ENCODE data around the gene ZP3. TPM values are rescaled to one million over a fixed set of nuclear protein-coding genes. Genes with fewer than 3 reads are reported as not detected.
"Not testable (repeated sequence)": the region's sequence is repeated elsewhere in the genome, so short reads cannot be mapped to it uniquely, and the experiment has no call there.

ZP3 gene
- polyA plus RNA-seq, 1 experiment: 2.5 TPM

GRCh38 chr7:76484456-76484855 is 59.7 kb downstream of the ZP3 start:
- DNase-seq (ENCODE audit: low read depth); POLR2A ChIA-PET; H3K4me3 ChIP-seq (ENCODE audit: low read depth, low read length); CTCF ChIA-PET; H3K36me3 ChIP-seq (ENCODE audit: control insufficient read depth, insufficient read depth, low read length); H3K27me3 ChIP-seq (ENCODE audit: control insufficient read depth, insufficient read depth, low read length): not testable (repeated sequence)

- DNase-seq (ENCODE audit: low read depth); CTCF ChIA-PET; H3K4me3 ChIP-seq (ENCODE audit: low read depth, low read length); H3K27me3 ChIP-seq (ENCODE audit: control insufficient read depth, insufficient read depth, low read length); POLR2A ChIA-PET; H3K36me3 ChIP-seq (ENCODE audit: control insufficient read depth, insufficient read depth, low read length): not testable (repeated sequence)
Measured at GRCh38 chr7:76485822-76486610, 61.3 kb downstream of the ZP3 start.

- H3K4me3 ChIP-seq (ENCODE audit: low read depth, low read length); DNase-seq (ENCODE audit: low read depth); POLR2A ChIA-PET; H3K36me3 ChIP-seq (ENCODE audit: control insufficient read depth, insufficient read depth, low read length); CTCF ChIA-PET; H3K27me3 ChIP-seq (ENCODE audit: control insufficient read depth, insufficient read depth, low read length): not testable (repeated sequence)
Measured at GRCh38 chr7:76486618-76487017, 61.9 kb downstream of the ZP3 start.

DNA sequence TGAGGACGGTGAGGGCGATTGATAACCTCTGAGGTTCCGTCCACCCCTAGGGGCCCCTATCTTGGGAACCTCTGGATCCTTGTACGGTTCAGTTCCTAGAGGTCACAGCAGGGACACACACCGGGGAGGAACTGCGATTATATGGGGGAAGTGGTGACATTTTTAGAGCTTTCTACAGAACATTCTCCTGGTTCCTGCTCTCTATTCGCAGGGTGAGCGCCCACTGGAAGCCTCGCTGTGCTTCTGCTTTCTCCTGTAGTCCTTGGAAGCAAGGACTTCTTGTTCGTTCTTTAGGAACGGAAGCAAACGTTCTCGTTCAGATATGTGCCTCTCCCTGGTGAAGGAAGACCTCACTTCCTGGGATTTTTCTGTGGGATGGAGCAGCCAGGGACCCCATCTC is 63.2 kb downstream of the ZP3 start:
- POLR2A ChIA-PET: not testable (repeated sequence)

More for the DNA sequence above, 63.2 kb downstream of the ZP3 start:
- H3K4me3 ChIP-seq (ENCODE audit: low read depth, low read length); H3K36me3 ChIP-seq (ENCODE audit: control insufficient read depth, insufficient read depth, low read length); DNase-seq (ENCODE audit: low read depth); CTCF ChIA-PET; H3K27me3 ChIP-seq (ENCODE audit: control insufficient read depth, insufficient read depth, low read length): not testable (repeated sequence)

Other genes with a start within 250 kb of the ZP3 start
- gene SRRM3, start 223.1 kb upstream of the ZP3 start, polyA plus RNA-seq (2011; rRNA removed): 0.48 and 0.80 TPM in 2 replicates
- gene HSPB1, start 122.3 kb upstream of the ZP3 start, polyA plus RNA-seq (2011; rRNA removed): 642 and 966 TPM in 2 replicates
- gene YWHAG, start 66.0 kb upstream of the ZP3 start, polyA plus RNA-seq (2011; rRNA removed): 48.8 and 62.2 TPM in 2 replicates
- gene SSC4D, start 15.3 kb upstream of the ZP3 start, polyA plus RNA-seq (2011; rRNA removed): 0.71 and 0.92 TPM in 2 replicates
- gene DTX2, start 36.8 kb downstream of the ZP3 start, polyA plus RNA-seq (2011; rRNA removed): 2.0 and 3.3 TPM in 2 replicates
- gene UPK3B, start 85.6 kb downstream of the ZP3 start, polyA plus RNA-seq (2011; rRNA removed): not detected in 2 replicates
- gene SPDYE16, start 118.3 kb downstream of the ZP3 start, polyA plus RNA-seq (2011; rRNA removed): not detected in 2 replicates
- gene POMZP3, start 202.3 kb downstream of the ZP3 start, polyA plus RNA-seq (2011; rRNA removed): 3.2 and 4.7 TPM in 2 replicates

Measured in BJ (cell line).